ENCODE results near the gene CTDSP2.
"Not testable (repeated sequence)": the region's sequence is repeated elsewhere in the genome, so short reads cannot be mapped to it uniquely, and the experiment has no call there.

CTDSP2 gene

DNA sequence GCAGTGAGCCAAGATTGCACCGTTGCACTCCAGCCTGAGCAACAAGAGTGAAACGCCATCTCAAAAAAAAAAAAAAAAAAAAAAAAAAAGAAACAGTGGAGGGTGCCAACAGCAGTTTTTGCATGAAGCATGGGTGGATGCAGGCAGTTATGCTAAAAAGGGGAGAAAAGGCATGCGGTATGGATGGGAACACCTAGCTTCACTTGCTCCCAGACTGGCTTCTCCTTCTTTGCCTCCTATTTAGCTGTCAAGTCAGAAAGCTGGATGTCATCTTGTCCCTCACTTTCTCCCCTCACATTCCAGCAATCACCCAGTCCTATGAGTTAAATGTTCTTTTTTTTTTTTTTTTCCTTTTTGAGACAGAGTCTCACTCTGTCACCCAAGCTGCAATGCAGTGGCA is 71.5 kb downstream of the CTDSP2 start:
- no peak for TF ChIP-seq EZH2phosphoT487 (IDR thresholded peaks at IDR 0.05; ENCODE audit: low read depth)
- TF ChIP-seq, protein P1, sequence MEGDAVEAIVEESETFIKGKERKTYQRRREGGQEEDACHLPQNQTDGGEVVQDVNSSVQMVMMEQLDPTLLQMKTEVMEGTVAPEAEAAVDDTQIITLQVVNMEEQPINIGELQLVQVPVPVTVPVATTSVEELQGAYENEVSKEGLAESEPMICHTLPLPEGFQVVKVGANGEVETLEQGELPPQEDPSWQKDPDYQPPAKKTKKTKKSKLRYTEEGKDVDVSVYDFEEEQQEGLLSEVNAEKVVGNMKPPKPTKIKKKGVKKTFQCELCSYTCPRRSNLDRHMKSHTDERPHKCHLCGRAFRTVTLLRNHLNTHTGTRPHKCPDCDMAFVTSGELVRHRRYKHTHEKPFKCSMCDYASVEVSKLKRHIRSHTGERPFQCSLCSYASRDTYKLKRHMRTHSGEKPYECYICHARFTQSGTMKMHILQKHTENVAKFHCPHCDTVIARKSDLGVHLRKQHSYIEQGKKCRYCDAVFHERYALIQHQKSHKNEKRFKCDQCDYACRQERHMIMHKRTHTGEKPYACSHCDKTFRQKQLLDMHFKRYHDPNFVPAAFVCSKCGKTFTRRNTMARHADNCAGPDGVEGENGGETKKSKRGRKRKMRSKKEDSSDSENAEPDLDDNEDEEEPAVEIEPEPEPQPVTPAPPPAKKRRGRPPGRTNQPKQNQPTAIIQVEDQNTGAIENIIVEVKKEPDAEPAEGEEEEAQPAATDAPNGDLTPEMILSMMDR (IDR thresholded peaks at IDR 0.05; ENCODE audit: low read depth, low read length) = no peak
- Histone ChIP-seq H3K27ac (ENCODE audit: low read length) (no peak overlapping the region), H3K36me3 (replicated peaks; ENCODE audit: low read depth, low read length) (peaks cover 6% of the 10 kb centered on the region), H3K27me3 (ENCODE audit: low read depth, low read length) (no peaks in the 10 kb centered on the region), H3K9me3 (ENCODE audit: insufficient read depth, low read length) (no peaks in the 10 kb centered on the region), H3K4me1 (ENCODE audit: low read length) (peaks cover 9% of the 10 kb centered on the region), H3K4me2 (ENCODE audit: low read length) (no peak overlapping the region), H3K79me2 (ENCODE audit: low read length) (peaks cover 12% of the 10 kb centered on the region), H3K4me3 (ENCODE audit: low read length) (no peak overlapping the region), H3K9ac (ENCODE audit: low read length) (no peak overlapping the region), H4K20me1 (ENCODE audit: insufficient read depth, low read length) (no peaks in the 10 kb centered on the region), H2AFZ (ENCODE audit: low read depth, low read length) (no peak overlapping the region)

DNA sequence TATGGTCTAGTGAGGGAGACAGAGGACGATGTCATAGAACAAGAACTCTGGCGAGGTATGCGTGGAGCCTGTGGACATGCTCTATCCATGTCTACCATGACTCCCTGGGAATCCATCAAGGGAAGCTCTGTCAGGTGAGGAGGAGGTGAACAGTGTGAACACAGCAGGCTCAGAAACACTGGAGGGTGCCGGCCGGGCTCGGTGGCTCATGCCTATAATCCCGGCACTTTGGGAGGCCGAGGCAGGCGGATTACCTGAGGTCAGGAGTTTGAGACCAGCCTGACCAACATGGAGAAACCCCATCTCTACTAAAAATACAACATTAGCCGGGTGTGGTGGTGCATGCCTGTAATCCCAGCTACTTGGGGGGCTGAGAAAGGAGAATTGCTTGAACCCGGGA is 71.9 kb downstream of the CTDSP2 start:
- not testable (repeated sequence) for H3K27ac ChIP-seq (ENCODE audit: low read length); H3K4me1 ChIP-seq (ENCODE audit: low read length); H4K20me1 ChIP-seq (ENCODE audit: insufficient read depth, low read length); H3K4me3 ChIP-seq (ENCODE audit: low read length); H3K9ac ChIP-seq (ENCODE audit: low read length); H3K4me2 ChIP-seq (ENCODE audit: low read length); H3K9me3 ChIP-seq (ENCODE audit: insufficient read depth, low read length); H3K36me3 ChIP-seq (replicated peaks; ENCODE audit: low read depth, low read length); H2AFZ ChIP-seq (ENCODE audit: low read depth, low read length); H3K27me3 ChIP-seq (ENCODE audit: low read depth, low read length)
- H3K79me2 ChIP-seq (ENCODE audit: low read length) = peaks cover 12% of the 10 kb centered on the region

DNA sequence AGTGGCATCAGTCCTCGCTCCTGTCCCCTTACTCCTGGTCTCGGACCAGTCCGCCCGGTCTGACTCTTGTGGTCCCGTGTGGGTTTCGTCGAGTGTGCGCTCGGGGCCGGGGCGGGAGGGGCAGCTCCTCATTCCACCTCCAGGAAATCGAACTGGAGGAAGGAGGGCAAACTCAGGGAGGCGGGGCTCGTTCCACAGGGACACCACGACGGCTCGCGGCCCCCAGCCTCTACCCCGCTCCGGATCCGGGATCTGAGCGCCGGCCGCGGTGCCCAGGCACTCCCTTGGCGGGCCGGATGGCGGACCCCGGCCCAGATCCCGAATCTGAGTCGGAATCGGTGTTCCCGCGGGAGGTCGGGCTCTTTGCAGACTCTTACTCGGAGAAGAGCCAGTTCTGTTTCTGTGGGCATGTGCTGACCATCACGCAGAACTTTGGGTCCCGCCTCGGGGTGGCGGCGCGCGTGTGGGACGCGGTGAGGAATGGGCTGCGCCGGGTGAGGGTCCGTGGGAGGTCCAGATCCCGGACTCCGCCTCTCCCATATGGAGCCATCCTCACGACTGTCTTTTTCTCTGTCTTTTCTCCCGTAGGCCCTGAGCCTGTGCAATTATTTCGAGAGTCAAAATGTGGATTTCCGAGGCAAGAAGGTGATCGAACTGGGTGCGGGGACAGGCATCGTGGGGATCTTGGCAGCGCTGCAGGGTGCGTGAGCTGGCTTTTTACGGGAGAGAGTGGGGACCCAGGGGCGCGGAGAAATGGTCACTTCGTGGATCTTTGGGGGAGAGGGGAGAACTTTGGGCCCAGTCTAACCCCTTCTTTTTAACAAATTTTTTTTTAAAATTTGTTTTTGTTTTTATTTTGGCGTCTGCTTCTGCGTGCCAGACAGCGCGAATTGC is 73.9 kb downstream of the CTDSP2 start, which contains the start of gene EEF1AKMT3:
Gene EEF1AKMT3, plus strand, starts transcription at position 186 of the 894 bp plus-strand sequence. Its CDS starts 111 bp downstream, at position 297.
- H3K9ac ChIP-seq (ENCODE audit: low read length) = peak within 1 kb of the TSS; percentile 77
- H3K36me3 ChIP-seq (replicated peaks; ENCODE audit: low read depth, low read length) = peaks cover 18% of the 10 kb centered on the region
- H3K9me3 ChIP-seq (ENCODE audit: insufficient read depth, low read length) = no peaks in the 10 kb centered on the region
- H3K79me2 ChIP-seq (ENCODE audit: low read length) = peaks cover 12% of the 10 kb centered on the region
- H4K20me1 ChIP-seq (ENCODE audit: insufficient read depth, low read length) = no peaks in the 10 kb centered on the region
- H3K27ac ChIP-seq (ENCODE audit: low read length) = peak within 1 kb of the TSS; percentile 70
- peaks cover 9% of the 10 kb centered on the region for H3K4me1 ChIP-seq (ENCODE audit: low read length)
- TF ChIP-seq, protein P1 (IDR thresholded peaks at IDR 0.05; ENCODE audit: low read depth, low read length) = no peak
- no peak for TF ChIP-seq EZH2phosphoT487 (IDR thresholded peaks at IDR 0.05; ENCODE audit: low read depth)
- H3K4me3 ChIP-seq (ENCODE audit: low read length) = peak within 1 kb of the TSS; percentile 78
- H3K27me3 ChIP-seq (ENCODE audit: low read depth, low read length) = no peaks in the 10 kb centered on the region
- H3K4me2 ChIP-seq (ENCODE audit: low read length) = peak within 1 kb of the TSS; percentile 80
- H2AFZ ChIP-seq (ENCODE audit: low read depth, low read length) = peak within 1 kb of the TSS; percentile 79

DNA sequence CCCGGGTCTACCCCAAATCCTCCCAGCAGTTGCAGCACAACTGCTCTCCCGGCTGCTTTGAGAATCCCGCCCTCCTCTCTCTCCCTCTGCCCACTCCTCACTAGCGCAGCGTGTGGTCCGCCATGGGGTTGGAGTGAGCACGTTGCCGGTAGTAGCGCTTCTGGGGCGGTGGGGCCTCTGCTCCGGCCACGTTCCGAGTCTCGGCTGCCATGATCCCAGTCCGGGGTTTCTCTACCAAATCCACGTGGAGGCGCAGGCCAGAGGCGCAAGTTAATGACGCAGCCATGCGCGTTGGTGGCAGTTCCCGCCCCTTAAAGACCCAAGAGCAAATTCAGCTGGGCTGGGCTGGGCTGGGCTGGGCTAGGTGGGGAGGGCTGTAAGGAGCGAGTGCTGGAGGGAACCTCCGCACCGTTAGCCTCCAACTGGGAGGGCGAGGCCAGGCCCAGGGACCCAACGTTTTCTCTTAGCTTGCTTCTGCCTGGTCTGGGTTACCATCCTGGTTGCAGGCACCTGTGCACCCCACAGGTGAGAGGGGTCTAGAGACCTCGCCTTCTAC is 74.6 kb downstream of the CTDSP2 start, which contains the start of gene METTL1:
Gene METTL1, minus strand, starts transcription at position 233 of the 556 bp plus-strand sequence. Its CDS starts 22 bp downstream, at position 211.
- Histone ChIP-seq H3K79me2 (ENCODE audit: low read length) (peaks cover 12% of the 10 kb centered on the region), H3K36me3 (replicated peaks; ENCODE audit: low read depth, low read length) (peaks cover 23% of the 10 kb centered on the region), H3K4me1 (ENCODE audit: low read length) (peaks cover 9% of the 10 kb centered on the region), H3K9ac (ENCODE audit: low read length) (peak within 1 kb of the TSS; percentile 77), H3K4me2 (ENCODE audit: low read length) (peak within 1 kb of the TSS; percentile 80), H3K27me3 (ENCODE audit: low read depth, low read length) (no peaks in the 10 kb centered on the region), H3K9me3 (ENCODE audit: insufficient read depth, low read length) (no peaks in the 10 kb centered on the region), H4K20me1 (ENCODE audit: insufficient read depth, low read length) (no peaks in the 10 kb centered on the region), H3K27ac (ENCODE audit: low read length) (peak within 1 kb of the TSS; percentile 70), H2AFZ (ENCODE audit: low read depth, low read length) (peak within 1 kb of the TSS; percentile 79), H3K4me3 (ENCODE audit: low read length) (peak within 1 kb of the TSS; percentile 78)
- no peak for TF ChIP-seq EZH2phosphoT487 (IDR thresholded peaks at IDR 0.05; ENCODE audit: low read depth)
- TF ChIP-seq, protein P1 (IDR thresholded peaks at IDR 0.05; ENCODE audit: low read depth, low read length) = no peak
